GM23338 (cell line): ENCODE measurements around the gene NCSTN. TPM values are rescaled to one million over a fixed set of nuclear protein-coding genes. Genes with fewer than 3 reads are reported as not detected.

Source experiments
- ATAC-seq: fragments of 200-7000 bp; cut with Tn5 transposase; 3 replicates; pipeline ENCODE4 v1.9.1; 2020
- DNase-seq: peaks from one replicate; pipeline ENCODE4 v3.0.0-alpha.2; 2015; ENCODE audit warnings: low spot score
- H2AFZ ChIP-seq: fragments of 200-600 bp; sonication (generic); 2 replicates; pipeline ENCODE4 v1.8.0; 2016; ENCODE audit warnings: antibody characterized with exemption, mild to moderate bottlenecking, moderate library complexity
- H3F3A ChIP-seq: fragments of 200-600 bp; sonication (generic); replicated peaks from 2 replicates; pipeline ENCODE4 v1.8.0; 2017; ENCODE audit warnings: antibody characterized with exemption, mixed run types, low read depth
- H3K27ac ChIP-seq: fragments of 200-600 bp; sonication (generic); 2 replicates; pipeline ENCODE4 v1.6.1; 2016; ENCODE audit warnings: low read depth
- H3K27me3 ChIP-seq: fragments of 200-600 bp; sonication (generic); 2 replicates; pipeline ENCODE4 v1.8.0; 2016; ENCODE audit warnings: mild to moderate bottlenecking, mixed run types, moderate library complexity; ENCODE audit not compliant: insufficient read depth
- H3K36me3 ChIP-seq: fragments of 200-600 bp; sonication (generic); 2 replicates; pipeline ENCODE4 v1.8.0; 2016; ENCODE audit warnings: mild to moderate bottlenecking; ENCODE audit not compliant: insufficient read depth
- H3K4me1 ChIP-seq: fragments of 200-600 bp; sonication (generic); 2 replicates; pipeline ENCODE4 v1.8.0; 2016; ENCODE audit warnings: mild to moderate bottlenecking, moderate library complexity; ENCODE audit not compliant: insufficient read depth
- H3K4me2 ChIP-seq: fragments of 200-600 bp; sonication (generic); 2 replicates; pipeline ENCODE4 v1.7.1; 2017; ENCODE audit warnings: mixed run types
- H3K4me3 ChIP-seq: fragments of 200-600 bp; sonication (generic); 2 replicates; pipeline ENCODE4 v1.6.1; 2016; ENCODE audit warnings: mixed run types
- H3K79me2 ChIP-seq: fragments of 200-600 bp; sonication (generic); replicated peaks from 2 replicates; pipeline ENCODE4 v1.8.0; 2017; ENCODE audit warnings: mild to moderate bottlenecking; ENCODE audit not compliant: insufficient read depth
- H3K9me2 ChIP-seq: fragments of 200-600 bp; sonication (generic); 2 replicates; pipeline ENCODE4 v1.8.0; 2017; ENCODE audit not compliant: insufficient read depth
- H4K20me1 ChIP-seq: fragments of 200-600 bp; sonication (generic); replicated peaks from 2 replicates; pipeline ENCODE4 v1.8.0; 2017; ENCODE audit warnings: mild to moderate bottlenecking; ENCODE audit not compliant: insufficient read depth
- H3K27ac Mint-ChIP-seq: 2 replicates; pipeline ENCODE4 v1.8.0; 2020; ENCODE audit warnings: inconsistent platforms, mild to moderate bottlenecking, moderate library complexity, mixed read lengths
- H3K27me3 Mint-ChIP-seq: 3 replicates; pipeline ENCODE4 v1.8.0; 2022; ENCODE audit warnings: low read depth, mild to moderate bottlenecking, moderate library complexity, mixed read lengths, inconsistent platforms; ENCODE audit not compliant: insufficient read depth, poor library complexity
- H3K36me3 Mint-ChIP-seq: 3 replicates; pipeline ENCODE4 v1.8.0; 2021; ENCODE audit warnings: low read depth, mild to moderate bottlenecking, inconsistent platforms, moderate library complexity, mixed read lengths
- H3K4me1 Mint-ChIP-seq: 3 replicates; pipeline ENCODE4 v1.8.0; 2020; ENCODE audit warnings: mild to moderate bottlenecking, inconsistent platforms, mixed read lengths
- H3K4me3 Mint-ChIP-seq: 3 replicates; pipeline ENCODE4 v1.8.0; 2021; ENCODE audit warnings: moderate library complexity, mild to moderate bottlenecking, inconsistent platforms, mixed read lengths
- H3K9me3 Mint-ChIP-seq: 3 replicates; pipeline ENCODE4 v1.8.0; 2020; ENCODE audit warnings: moderate library complexity, mild to moderate bottlenecking, inconsistent platforms, mixed read lengths
- CREB1 ChIP-seq: fragments of 250-450 bp; sonication (Bioruptor Pico); IDR thresholded peaks from 2 replicates; pipeline ENCODE4 v1.5.0; 2020; ENCODE audit warnings: low read depth, mild to moderate bottlenecking, moderate library complexity
- ZNF331 ChIP-seq: fragments of 250-450 bp; sonication (Bioruptor Pico); IDR thresholded peaks from 2 replicates; pipeline ENCODE4 v1.5.0; 2020; ENCODE audit warnings: low read depth, mild to moderate bottlenecking, moderate library complexity
- polyA plus RNA-seq: library from polyadenylated mRNA; unstranded; fragments of >200 nt; fragmentation: Nextera tagmentation; extraction: Ambion mirVana; gene quantifications from 2 replicates; pipeline ENCODE4 v1.2.1, GENCODE V29; 2016
- total RNA-seq: library from RNA; depleted of rRNA; stranded (reverse); fragments of >200 nt; shearing (Covaris generic); gene quantifications from 2 replicates; pipeline ENCODE4 v1.2.3, GENCODE V29; 2014
- TF ChIP-seq, protein P1 (sequence below): IDR thresholded peaks from one replicate; pipeline ENCODE4 v1.6.1; 2018; ENCODE audit warnings: antibody characterized with exemption; ENCODE audit not compliant: unreplicated experiment
- TF ChIP-seq, protein P2 (sequence below): IDR thresholded peaks from 2 replicates; pipeline ENCODE4 v1.6.1; 2016; ENCODE audit warnings: antibody characterized with exemption
- TF ChIP-seq, protein P3 (sequence below), 2 experiments: fragments of 200-600 bp in 1 of 2; sonication (generic) in 1 of 2; conservative IDR thresholded peaks; 2 replicates each; pipeline versions ENCODE4 v1.5.1 to v1.6.1; 2016 to 2017; ENCODE audit warnings: antibody characterized with exemption in 2 of 2, low read depth in 2 of 2, mild to moderate bottlenecking in 2 of 2, moderate library complexity in 1 of 2

The NCSTN gene
- total and polyA plus RNA-seq, 2 experiments from 2014 or later = 36.0 to 45.9 TPM

DNA sequence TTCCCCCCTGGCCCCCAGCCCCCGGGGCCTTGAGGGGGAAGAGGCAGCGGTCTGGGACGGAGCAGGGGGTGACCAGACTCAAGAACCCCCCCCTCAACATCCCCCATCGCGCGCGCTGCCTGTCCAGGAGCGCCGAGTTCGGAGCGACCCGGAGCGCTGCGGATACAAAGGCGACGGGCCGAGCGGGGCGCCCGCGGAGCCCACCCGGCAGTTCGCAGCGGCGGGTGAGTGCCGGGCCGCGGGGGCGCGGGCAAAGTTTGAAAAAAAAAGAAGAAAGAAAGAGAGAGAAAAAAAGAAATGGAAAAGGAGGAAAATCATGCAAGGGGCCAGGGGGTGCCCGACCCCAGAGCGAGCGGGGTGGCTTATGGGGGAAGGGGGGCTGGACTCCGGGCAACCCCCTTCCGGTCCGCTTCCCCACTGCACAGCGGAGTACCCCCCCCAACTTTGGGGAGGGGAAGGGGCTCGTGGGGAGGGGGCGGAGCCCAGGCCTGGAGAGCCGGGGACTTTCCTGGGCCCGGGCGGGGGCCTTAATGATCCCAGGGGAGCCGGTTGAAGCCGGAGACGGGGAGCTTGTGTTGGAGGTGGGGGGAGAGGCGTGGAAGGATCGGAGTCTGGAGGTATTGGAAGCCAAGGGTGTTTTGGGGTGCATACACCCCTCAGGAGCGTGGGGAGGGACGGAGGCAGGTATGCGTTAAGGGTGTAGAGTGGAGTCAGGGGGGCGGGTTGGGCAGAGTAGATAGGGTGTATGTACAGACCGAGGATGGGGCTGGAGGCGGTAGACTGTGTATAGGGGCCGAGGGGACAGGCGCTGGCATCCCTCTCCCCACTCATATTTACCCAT lies 57.7 kb downstream of the NCSTN start:
- TF ChIP-seq CREB1 (CRISPR knock-in tag) = no peak
- Mint-ChIP-seq H3K27ac (peak overlapping the region; percentile 6), H3K4me3 (peak overlapping the region; percentile 81), H3K4me1 (peaks cover 60% of the 10 kb centered on the region), H3K36me3 (peaks cover 3% of the 10 kb centered on the region; the same call in 1 of the 3 replicates), H3K27me3 (peaks cover 10% of the 10 kb centered on the region), H3K9me3 (no peaks in the 10 kb centered on the region)
- Histone ChIP-seq H3F3A (peaks cover 12% of the 10 kb centered on the region; the same call in 1 of the 2 replicates), H3K79me2 (peaks cover 54% of the 10 kb centered on the region), H3K4me3 (peak overlapping the region; percentile 99), H2AFZ (peak overlapping the region; percentile 72; the same call in 1 of the 2 replicates), H4K20me1 (peaks cover 17% of the 10 kb centered on the region; the same call in 1 of the 2 replicates), H3K4me1 (peaks cover 54% of the 10 kb centered on the region), H3K27me3 (no peaks in the 10 kb centered on the region), H3K4me2 (peak overlapping the region; percentile 100), H3K27ac (peak overlapping the region; percentile 98), H3K9me2 (no peaks in the 10 kb centered on the region), H3K36me3 (no peaks in the 10 kb centered on the region)
- peak; percentile 82 for DNase-seq
- ATAC-seq = peak; percentile 53

DNA sequence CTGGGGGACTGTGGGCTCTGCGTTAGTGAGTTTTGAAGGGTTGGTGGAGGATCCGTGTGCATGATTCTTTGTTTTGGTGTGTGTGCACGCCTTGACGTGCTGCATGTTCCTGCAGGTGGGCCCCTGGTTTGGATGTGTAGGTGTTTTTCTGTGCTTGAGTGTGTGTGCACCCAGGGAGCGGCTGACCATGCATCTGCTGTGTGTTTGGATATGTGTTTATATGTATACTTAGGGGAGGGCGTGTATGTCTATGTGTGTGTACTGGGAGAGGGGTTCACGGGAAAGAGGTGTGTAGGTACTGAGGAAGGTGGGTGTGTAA lies 58.3 kb downstream of the NCSTN start:
- Histone ChIP-seq H3K4me2 (peak overlapping the region; percentile 100), H3K79me2 (peaks cover 59% of the 10 kb centered on the region), H3K4me1 (peaks cover 60% of the 10 kb centered on the region), H3K27me3 (no peaks in the 10 kb centered on the region), H3F3A (peaks cover 12% of the 10 kb centered on the region; the same call in 1 of the 2 replicates), H3K36me3 (no peaks in the 10 kb centered on the region), H4K20me1 (peaks cover 17% of the 10 kb centered on the region; the same call in 1 of the 2 replicates), H3K4me3 (peak overlapping the region; percentile 99), H2AFZ (no peak overlapping the region), H3K27ac (peak overlapping the region; percentile 98; the same call in 1 of the 2 replicates), H3K9me2 (no peaks in the 10 kb centered on the region)
- ATAC-seq = no peak
- peaks cover 6% of the 10 kb centered on the region for H3K36me3 Mint-ChIP-seq
- peaks cover 10% of the 10 kb centered on the region for H3K27me3 Mint-ChIP-seq
- peak overlapping the region; percentile 6; the same call in 1 of the 2 replicates for H3K27ac Mint-ChIP-seq
- H3K9me3 Mint-ChIP-seq = no peaks in the 10 kb centered on the region
- peak overlapping the region; percentile 81 for H3K4me3 Mint-ChIP-seq
- no peak for DNase-seq
- peaks cover 64% of the 10 kb centered on the region for H3K4me1 Mint-ChIP-seq
- no peak for TF ChIP-seq ZNF331 (CRISPR knock-in tag)
- TF ChIP-seq, protein P1, sequence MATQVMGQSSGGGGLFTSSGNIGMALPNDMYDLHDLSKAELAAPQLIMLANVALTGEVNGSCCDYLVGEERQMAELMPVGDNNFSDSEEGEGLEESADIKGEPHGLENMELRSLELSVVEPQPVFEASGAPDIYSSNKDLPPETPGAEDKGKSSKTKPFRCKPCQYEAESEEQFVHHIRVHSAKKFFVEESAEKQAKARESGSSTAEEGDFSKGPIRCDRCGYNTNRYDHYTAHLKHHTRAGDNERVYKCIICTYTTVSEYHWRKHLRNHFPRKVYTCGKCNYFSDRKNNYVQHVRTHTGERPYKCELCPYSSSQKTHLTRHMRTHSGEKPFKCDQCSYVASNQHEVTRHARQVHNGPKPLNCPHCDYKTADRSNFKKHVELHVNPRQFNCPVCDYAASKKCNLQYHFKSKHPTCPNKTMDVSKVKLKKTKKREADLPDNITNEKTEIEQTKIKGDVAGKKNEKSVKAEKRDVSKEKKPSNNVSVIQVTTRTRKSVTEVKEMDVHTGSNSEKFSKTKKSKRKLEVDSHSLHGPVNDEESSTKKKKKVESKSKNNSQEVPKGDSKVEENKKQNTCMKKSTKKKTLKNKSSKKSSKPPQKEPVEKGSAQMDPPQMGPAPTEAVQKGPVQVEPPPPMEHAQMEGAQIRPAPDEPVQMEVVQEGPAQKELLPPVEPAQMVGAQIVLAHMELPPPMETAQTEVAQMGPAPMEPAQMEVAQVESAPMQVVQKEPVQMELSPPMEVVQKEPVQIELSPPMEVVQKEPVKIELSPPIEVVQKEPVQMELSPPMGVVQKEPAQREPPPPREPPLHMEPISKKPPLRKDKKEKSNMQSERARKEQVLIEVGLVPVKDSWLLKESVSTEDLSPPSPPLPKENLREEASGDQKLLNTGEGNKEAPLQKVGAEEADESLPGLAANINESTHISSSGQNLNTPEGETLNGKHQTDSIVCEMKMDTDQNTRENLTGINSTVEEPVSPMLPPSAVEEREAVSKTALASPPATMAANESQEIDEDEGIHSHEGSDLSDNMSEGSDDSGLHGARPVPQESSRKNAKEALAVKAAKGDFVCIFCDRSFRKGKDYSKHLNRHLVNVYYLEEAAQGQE = no peak
- TF ChIP-seq, protein P2, sequence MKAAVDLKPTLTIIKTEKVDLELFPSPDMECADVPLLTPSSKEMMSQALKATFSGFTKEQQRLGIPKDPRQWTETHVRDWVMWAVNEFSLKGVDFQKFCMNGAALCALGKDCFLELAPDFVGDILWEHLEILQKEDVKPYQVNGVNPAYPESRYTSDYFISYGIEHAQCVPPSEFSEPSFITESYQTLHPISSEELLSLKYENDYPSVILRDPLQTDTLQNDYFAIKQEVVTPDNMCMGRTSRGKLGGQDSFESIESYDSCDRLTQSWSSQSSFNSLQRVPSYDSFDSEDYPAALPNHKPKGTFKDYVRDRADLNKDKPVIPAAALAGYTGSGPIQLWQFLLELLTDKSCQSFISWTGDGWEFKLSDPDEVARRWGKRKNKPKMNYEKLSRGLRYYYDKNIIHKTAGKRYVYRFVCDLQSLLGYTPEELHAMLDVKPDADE = no peak
- TF ChIP-seq, protein P3, sequence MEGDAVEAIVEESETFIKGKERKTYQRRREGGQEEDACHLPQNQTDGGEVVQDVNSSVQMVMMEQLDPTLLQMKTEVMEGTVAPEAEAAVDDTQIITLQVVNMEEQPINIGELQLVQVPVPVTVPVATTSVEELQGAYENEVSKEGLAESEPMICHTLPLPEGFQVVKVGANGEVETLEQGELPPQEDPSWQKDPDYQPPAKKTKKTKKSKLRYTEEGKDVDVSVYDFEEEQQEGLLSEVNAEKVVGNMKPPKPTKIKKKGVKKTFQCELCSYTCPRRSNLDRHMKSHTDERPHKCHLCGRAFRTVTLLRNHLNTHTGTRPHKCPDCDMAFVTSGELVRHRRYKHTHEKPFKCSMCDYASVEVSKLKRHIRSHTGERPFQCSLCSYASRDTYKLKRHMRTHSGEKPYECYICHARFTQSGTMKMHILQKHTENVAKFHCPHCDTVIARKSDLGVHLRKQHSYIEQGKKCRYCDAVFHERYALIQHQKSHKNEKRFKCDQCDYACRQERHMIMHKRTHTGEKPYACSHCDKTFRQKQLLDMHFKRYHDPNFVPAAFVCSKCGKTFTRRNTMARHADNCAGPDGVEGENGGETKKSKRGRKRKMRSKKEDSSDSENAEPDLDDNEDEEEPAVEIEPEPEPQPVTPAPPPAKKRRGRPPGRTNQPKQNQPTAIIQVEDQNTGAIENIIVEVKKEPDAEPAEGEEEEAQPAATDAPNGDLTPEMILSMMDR (conservative IDR thresholded peaks at IDR 0.05; ENCODE audit: low read depth in 2 of 2) = no peak
